ENCODE measurements around the gene FTSJ1. TPM values are rescaled to one million over a fixed set of nuclear protein-coding genes. Genes with fewer than 3 reads are reported as not detected.
A peak's percentile ranks its signal among the peaks of the same experiment; 100 is the strongest.
"Not testable (repeated sequence)": the region's sequence is repeated elsewhere in the genome, so short reads cannot be mapped to it uniquely, and the experiment has no call there.

FTSJ1 gene
- total RNA-seq: 42.7 TPM

DNA sequence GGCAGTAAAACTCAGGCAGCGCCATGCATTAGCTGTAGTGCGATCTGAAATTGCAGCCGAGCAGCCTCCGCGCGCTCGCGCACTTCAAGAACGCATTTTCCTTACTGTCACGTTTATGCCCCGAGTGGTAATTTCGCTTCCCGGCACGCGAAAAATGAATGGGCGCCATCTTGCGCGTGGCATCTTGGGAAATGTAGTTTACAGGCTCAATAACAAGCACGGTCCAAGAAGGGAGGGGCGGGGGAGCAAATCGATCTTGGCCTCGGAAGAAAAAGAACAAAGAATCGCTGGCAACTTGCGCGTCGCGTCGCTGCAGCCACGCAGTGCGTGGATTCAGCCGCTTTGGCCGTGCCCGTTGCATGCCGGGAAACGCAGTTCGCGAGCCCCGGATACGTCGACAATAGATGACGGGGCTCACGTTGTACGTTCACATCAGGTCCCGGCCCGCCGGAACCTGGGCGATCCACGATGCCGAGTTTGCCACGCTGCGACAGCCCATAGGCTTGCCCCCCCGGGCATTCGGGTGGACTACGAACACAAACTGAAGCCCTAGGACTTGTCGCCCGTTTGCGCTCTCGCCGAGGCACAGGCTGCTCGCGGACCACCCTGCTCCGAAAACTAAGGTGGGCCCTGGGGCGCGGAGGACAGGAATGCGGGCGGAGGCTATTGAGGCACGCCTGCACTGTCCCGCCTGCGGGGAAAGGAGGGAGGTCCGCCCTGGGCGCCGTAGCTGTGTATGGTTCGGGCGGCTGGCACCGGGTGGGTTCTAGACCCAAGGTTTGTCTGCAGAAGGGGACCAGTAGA is at the start of gene FTSJ1:
FTSJ1 (plus strand) TSS at position 426 of the 804 bp plus-strand sequence. CDS start 1,849 bp downstream, outside the sequence.
- peak; percentile 89 for DNase-seq (ENCODE audit: low spot score)

DNA sequence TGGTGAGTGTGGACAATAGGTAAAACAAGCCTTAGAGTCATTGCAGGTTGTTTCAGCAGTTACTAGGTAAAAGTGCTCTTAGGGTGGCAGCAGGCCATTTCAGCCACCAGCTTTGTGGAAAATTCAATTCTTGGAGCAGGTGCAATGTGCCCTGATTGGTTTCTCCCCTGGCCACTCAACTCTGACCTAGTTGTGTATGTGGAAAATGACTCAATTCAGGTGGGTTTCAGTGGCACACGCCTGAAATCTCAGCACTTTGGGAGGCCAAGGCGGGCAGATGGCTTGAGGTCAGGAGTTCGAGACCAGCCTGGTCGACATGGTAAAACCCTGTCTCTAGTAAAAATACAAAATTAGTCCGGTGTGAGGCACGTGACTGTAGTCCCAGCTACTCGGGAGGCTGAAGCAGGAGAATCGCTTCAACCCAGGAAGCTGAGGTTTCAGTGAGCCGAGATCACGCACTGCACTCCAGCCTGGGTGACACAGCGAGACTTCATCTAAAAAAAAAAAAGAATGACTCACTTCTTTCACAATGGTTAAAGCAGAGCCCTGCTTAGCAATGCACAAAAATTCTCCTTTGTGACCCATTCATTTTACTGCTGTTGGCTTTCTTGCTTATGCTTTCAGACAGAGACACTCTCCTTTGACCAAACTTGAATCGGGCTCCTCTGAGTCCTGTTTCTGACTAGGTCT is 48.8 kb upstream of the FTSJ1 start:
- DNase-seq (ENCODE audit: low spot score): not testable (repeated sequence)

DNA sequence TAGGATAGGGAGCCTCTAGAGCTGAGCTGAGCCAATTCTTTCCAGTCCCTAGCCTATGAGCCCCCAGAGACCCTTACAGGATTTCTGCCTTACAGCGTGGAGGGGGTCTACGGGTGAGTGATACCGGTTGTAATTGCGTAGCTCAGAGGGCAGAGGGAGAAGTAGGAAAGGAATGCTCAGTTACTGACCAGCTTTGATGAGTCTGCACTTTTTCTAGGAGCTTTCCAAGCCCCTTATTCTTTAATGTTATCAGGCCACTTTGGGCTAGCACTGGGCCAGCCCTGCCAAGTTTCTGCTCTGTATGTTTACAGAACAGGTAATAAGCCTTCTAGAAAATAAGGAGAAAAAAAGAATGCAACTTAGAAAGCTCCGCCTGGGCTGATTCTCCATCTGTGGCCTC is 46.4 kb upstream of the FTSJ1 start:
- not testable (repeated sequence) for DNase-seq (ENCODE audit: low spot score)

- not testable (repeated sequence) for DNase-seq (ENCODE audit: low spot score)
Measured at GRCh38 chrX:48430166-48430565, 45.8 kb upstream of the FTSJ1 start.

DNA sequence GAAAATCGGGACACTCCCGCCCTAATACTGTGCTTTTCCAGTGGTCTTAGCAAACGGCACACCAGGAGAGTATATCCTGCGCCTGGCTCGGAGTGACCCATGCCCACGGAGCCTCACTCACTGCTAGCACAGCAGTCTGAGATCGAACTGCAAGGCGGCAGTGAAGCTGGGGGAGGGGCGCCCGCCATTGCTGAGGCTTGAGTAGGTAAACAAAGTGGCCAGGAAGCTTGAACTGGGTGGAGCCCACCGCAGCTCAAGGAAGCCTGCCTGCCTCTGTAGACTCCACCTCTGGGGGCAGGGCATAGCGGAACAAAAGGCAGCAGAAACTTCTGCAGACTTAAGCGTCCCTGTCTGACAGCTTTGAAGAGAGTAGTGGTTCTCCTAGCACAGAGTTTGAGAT is 42.3 kb upstream of the FTSJ1 start:
- DNase-seq (ENCODE audit: low spot score): not testable (repeated sequence)

GRCh38 chrX:48447201-48447600 is 28.8 kb upstream of the FTSJ1 start:
- DNase-seq (ENCODE audit: low spot score): not testable (repeated sequence)

- no peak for DNase-seq (ENCODE audit: low spot score)
Measured at GRCh38 chrX:48450076-48450475, 25.9 kb upstream of the FTSJ1 start.

GRCh38 chrX:48451708-48452107 is 24.3 kb upstream of the FTSJ1 start:
- DNase-seq (ENCODE audit: low spot score): no peak

GRCh38 chrX:48456628-48457331 is 19.2 kb upstream of the FTSJ1 start:
- no peak for DNase-seq (ENCODE audit: low spot score)

DNA sequence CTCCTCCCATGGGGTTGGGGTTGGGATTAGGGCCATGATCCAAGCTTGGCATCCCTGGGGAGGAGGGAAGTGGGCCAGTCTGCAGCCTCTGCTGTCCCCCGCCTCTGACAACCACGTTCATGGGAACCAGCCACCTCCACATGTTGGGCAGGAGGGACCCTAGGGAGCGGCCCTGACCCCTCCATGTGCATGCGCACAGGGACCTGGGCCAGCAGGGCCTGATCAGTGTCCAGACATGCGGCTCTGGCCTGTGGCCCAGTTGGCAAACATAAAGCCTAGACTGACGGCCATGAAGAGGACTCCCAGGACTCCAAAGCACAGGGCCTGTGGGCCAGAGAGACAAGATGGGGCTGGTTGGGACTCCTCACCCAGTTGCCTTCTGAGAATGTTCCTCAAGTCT is 17.3 kb upstream of the FTSJ1 start:
- DNase-seq (ENCODE audit: low spot score): no peak

- no peak for DNase-seq (ENCODE audit: low spot score)
Measured at GRCh38 chrX:48459483-48459882, 16.5 kb upstream of the FTSJ1 start.

- DNase-seq (ENCODE audit: low spot score): no peak
Measured at GRCh38 chrX:48460031-48460430, 16.0 kb upstream of the FTSJ1 start.

- DNase-seq (ENCODE audit: low spot score): no peak
Measured at GRCh38 chrX:48460606-48461005, 15.4 kb upstream of the FTSJ1 start.

DNA sequence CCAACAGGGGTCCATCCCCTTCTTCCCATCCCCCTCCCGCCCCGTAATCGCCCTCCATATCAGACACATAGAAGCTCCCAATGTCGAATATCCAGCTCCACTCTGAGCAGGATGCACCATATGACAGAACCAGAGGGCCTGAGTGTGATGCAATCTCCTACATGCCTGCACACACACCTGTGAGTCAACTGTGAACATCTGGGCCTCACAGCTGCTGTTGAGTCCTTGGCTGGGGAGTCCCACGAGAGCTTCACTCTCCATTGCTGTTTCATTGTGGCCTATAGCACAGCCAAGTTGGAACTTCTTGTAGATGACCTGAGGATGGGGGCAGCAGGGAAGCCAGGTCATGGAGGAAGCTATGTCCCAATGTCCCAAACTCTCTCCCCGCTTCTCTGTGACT is 14.2 kb upstream of the FTSJ1 start:
- DNase-seq (ENCODE audit: low spot score): no peak

- DNase-seq (ENCODE audit: low spot score): no peak
Measured at GRCh38 chrX:48465336-48465933, 10.6 kb upstream of the FTSJ1 start.

DNA sequence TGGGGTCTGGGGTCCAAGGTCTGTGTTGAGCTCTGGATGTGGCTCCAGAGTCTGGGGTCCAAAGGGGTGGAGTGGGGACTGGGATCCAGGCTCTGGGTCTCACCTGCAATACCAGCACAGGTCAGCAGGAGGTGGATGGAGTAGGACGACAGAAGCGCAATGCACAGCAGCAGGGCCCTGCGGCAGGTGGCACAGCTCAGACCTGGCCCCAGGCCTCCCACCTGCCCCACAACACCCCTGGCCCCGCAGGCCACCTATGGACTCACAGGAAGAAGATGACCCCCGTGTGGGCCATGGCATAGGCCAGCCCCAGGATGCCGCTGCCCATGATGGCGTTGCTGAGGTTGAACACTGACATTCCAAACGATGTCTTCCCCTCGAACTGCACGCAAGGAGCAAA is 9.3 kb upstream of the FTSJ1 start:
- DNase-seq (ENCODE audit: low spot score): no peak

GRCh38 chrX:48467281-48467761 is 8.7 kb upstream of the FTSJ1 start:
- no peak for DNase-seq (ENCODE audit: low spot score)

DNA sequence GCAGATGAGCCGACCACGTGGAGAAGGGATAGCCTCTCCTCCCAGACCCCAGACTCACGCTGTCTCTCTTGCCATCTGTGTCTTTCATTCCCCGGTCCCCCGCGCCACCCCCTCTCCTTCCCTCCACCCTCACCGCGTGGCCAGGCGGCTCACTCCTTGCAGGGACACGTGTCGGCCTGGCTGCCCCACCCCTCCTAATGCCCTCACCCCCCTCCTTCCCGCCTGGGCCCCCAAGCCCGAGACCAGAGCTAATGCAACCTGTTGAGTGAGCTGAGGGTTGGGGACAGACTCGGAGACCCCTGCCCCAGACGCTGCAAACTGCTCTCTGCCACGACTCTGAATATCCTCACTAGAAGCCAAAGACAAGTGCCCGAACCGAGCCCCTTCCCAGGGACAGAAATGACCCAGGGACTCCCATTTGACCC is 7.7 kb upstream of the FTSJ1 start:
- no peak for DNase-seq (ENCODE audit: low spot score)

GRCh38 chrX:48468693-48469691 is 7.0 kb upstream of the FTSJ1 start:
- DNase-seq (ENCODE audit: low spot score): no peak

GRCh38 chrX:48470110-48470832 is 5.7 kb upstream of the FTSJ1 start, which contains the start of gene SLC38A5:
Gene SLC38A5 (minus strand): TSS chrX:48470260. CDS start chrX:48467924, 2,336 bp downstream.
- DNase-seq (ENCODE audit: low spot score): no peak

Measured in ureter (tissue), 1 donor.